K562 (cell line): ENCODE measurements around the gene CARD18. TPM values are rescaled to one million over a fixed set of nuclear protein-coding genes. Genes with fewer than 3 reads are reported as not detected.

ENCODE experiments used
- ATAC-seq: fragments of 200-7000 bp; cut with Tn5 transposase; 3 replicates; pipeline ENCODE4 v1.9.1; 2020; ENCODE audit warnings: moderate library complexity
- BruUV-seq: library from RNA; stranded (reverse); fragments of 400-500 nt; replicated peaks from 2 replicates; lab custom pipeline; 2021; lab: Mats Ljungman, UMichigan
- CTCF ChIA-PET: fragments of 300-600 bp; formaldehyde crosslinking; extraction: SDS; loops from one replicate; lab custom pipeline; 2021; ENCODE audit warnings: low intra/inter-chr PET ratio; lab: Yijun Ruan, JAX
- POLR2A ChIA-PET: fragments of 300-600, 350-650 bp; sonication (Branson Sonifier 250); formaldehyde crosslinking; extraction: SDS; loops from one replicate; lab custom pipeline; 2021; ENCODE audit warnings: antibody characterized with exemption, inconsistent platforms; lab: Yijun Ruan, JAX
- DNase-seq, 4 experiments: peaks; one replicate each; pipeline versions ENCODE4 v3.0.0 to v3.0.0-alpha.2; 2011 to 2018; ENCODE audit warnings: low spot score in 3 of 4, mixed read lengths in 3 of 4; ENCODE audit errors: extremely low read depth in 1 of 4
- FAIRE-seq: peaks from 2 replicates; lab custom pipeline; 2011; peaks lifted over from hg19 to GRCh38; lab: Jason Lieb, UNC
- H2AFZ ChIP-seq: 2 replicates; pipeline ENCODE4 v1.6.0; 2011; ENCODE audit warnings: low read depth, low read length, control low read depth, inconsistent platforms
- H3K27ac ChIP-seq: fragments of 200-600 bp; 3 replicates; pipeline ENCODE4 v1.8.0; 2011; ENCODE audit warnings: low read depth, mild to moderate bottlenecking, control low read depth, inconsistent platforms, low read length, moderate library complexity, mixed read lengths; ENCODE audit errors: extremely low read depth
- H3K27me3 ChIP-seq, 2 experiments: fragments of 300-600 bp in 1 of 2; 2 replicates in 1 of 2; 3 replicates in 1 of 2; pipeline versions ENCODE4 v1.6.0 to v1.8.0; 2011; ENCODE audit warnings: inconsistent platforms in 2 of 2, low read length in 2 of 2, mild to moderate bottlenecking in 1 of 2, mixed read lengths in 1 of 2, moderate library complexity in 1 of 2; ENCODE audit not compliant: control insufficient read depth in 2 of 2, insufficient read depth in 2 of 2
- H3K36me3 ChIP-seq: fragments of 300-600 bp; 3 replicates; pipeline ENCODE4 v1.8.0; 2011; ENCODE audit warnings: mild to moderate bottlenecking, low read length, inconsistent platforms; ENCODE audit not compliant: control insufficient read depth, insufficient read depth
- H3K4me1 ChIP-seq, 2 experiments: fragments of 200-600 bp in 1 of 2; replicated peaks in 1 of 2; 2 replicates in 1 of 2; 3 replicates in 1 of 2; pipeline versions ENCODE4 v1.5.1 to v1.8.0; 2011; ENCODE audit warnings: inconsistent platforms in 2 of 2, low read length in 2 of 2, mild to moderate bottlenecking in 1 of 2, mixed read lengths in 1 of 2, moderate library complexity in 1 of 2; ENCODE audit not compliant: control insufficient read depth in 2 of 2, insufficient read depth in 2 of 2
- H3K4me2 ChIP-seq: 2 replicates; pipeline ENCODE4 v1.6.1; 2011; ENCODE audit warnings: low read length, control low read depth, inconsistent platforms, mixed read lengths; ENCODE audit not compliant: insufficient read depth
- H3K4me3 ChIP-seq: fragments of 200-600 bp; sonication (generic), shearing (Covaris generic); 2 replicates; pipeline ENCODE4 v1.5.1; 2016; ENCODE audit warnings: control low read depth, inconsistent platforms
- H3K79me2 ChIP-seq: fragments of 200-600 bp; 3 replicates; pipeline ENCODE4 v1.8.0; 2011; ENCODE audit warnings: low read length, inconsistent platforms; ENCODE audit not compliant: control insufficient read depth, insufficient read depth
- H3K9ac ChIP-seq, 2 experiments: 2 replicates each; pipeline versions ENCODE4 v1.6.0 to v1.6.1; 2011; ENCODE audit warnings: low read depth in 2 of 2, low read length in 2 of 2, control low read depth in 1 of 2, inconsistent platforms in 1 of 2, mild to moderate bottlenecking in 1 of 2, mixed read lengths in 1 of 2; ENCODE audit not compliant: insufficient read depth in 1 of 2
- H3K9me1 ChIP-seq: one replicate; pipeline ENCODE4 v1.6.0; 2011; ENCODE audit warnings: inconsistent platforms, mild to moderate bottlenecking, low read length, moderate library complexity; ENCODE audit not compliant: control insufficient read depth, insufficient read depth
- H3K9me3 ChIP-seq: replicated peaks from 2 replicates; pipeline ENCODE4 v1.5.1; 2011; ENCODE audit warnings: low read depth, low read length, inconsistent platforms; ENCODE audit not compliant: control insufficient read depth, insufficient read depth
- H4K20me1 ChIP-seq: replicated peaks from 2 replicates; pipeline ENCODE4 v1.6.1; 2011; ENCODE audit warnings: low read length, inconsistent platforms, mixed read lengths; ENCODE audit not compliant: control insufficient read depth, insufficient read depth
- CEBPG ChIP-seq, 3 experiments: fragments of 200-800 bp in 1 of 3; sonication (Bioruptor generic) in 1 of 3; sonication (generic) in 1 of 3; formaldehyde crosslinking in 1 of 3; IDR thresholded peaks in 2 of 3; conservative IDR thresholded peaks in 1 of 3; 2 replicates each; pipeline versions ENCODE4 v1.6.1 to v1.8.0; 2016 to 2022; ENCODE audit warnings: missing compliant biosample characterization in 2 of 3, missing genetic modification characterization in 2 of 3, mild to moderate bottlenecking in 1 of 3, missing genetic modification reagents in 1 of 3
- DPF2 ChIP-seq: fragments of 450-650 bp; IDR thresholded peaks from 2 replicates; pipeline ENCODE4 v1.6.1; 2016
- ETV6 ChIP-seq, 3 experiments: fragments of 150-350 bp in 1 of 3; sonication (generic) in 1 of 3; formaldehyde crosslinking in 1 of 3; IDR thresholded peaks; 2 replicates each; pipeline versions ENCODE4 v1.6.1 to v1.8.0; 2014 to 2022; ENCODE audit warnings: borderline replicate concordance in 2 of 3, low read depth in 2 of 3, antibody characterized with exemption in 1 of 3, low read length in 1 of 3, mild to moderate bottlenecking in 1 of 3, missing genetic modification reagents in 1 of 3
- FOXK1 ChIP-seq: sonication (generic); formaldehyde crosslinking; IDR thresholded peaks from 2 replicates; pipeline ENCODE4 v1.8.0; 2022; ENCODE audit warnings: missing genetic modification reagents, mild to moderate bottlenecking, borderline replicate concordance
- HDGF ChIP-seq: fragments of 450-650 bp; IDR thresholded peaks from 2 replicates; pipeline ENCODE4 v1.6.1; 2016
- JUNB ChIP-seq: fragments of 450-650 bp; formaldehyde crosslinking; conservative IDR thresholded peaks from 2 replicates; pipeline ENCODE4 v1.4.0; 2020; ENCODE audit warnings: mild to moderate bottlenecking
- KLF16 ChIP-seq: IDR thresholded peaks from 2 replicates; pipeline ENCODE4 v1.6.1; 2016; ENCODE audit warnings: antibody characterized with exemption
- NEUROD1 ChIP-seq: fragments of 150-350 bp; IDR thresholded peaks from 2 replicates; pipeline ENCODE4 v1.6.1; 2014; ENCODE audit warnings: borderline replicate concordance, low read length, low read depth; ENCODE audit not compliant: partially characterized antibody
- SUPT5H ChIP-seq: fragments of 450-650 bp; IDR thresholded peaks from 2 replicates; pipeline ENCODE4 v1.6.1; 2016
- ZC3H11A ChIP-seq: IDR thresholded peaks from 2 replicates; pipeline ENCODE4 v1.6.1; 2012; ENCODE audit warnings: low read depth, low read length, improper control_type of control experiment
- ZNF444 ChIP-seq: fragments of 250-450 bp; sonication (Bioruptor Pico); IDR thresholded peaks from 2 replicates; pipeline ENCODE4 v1.4.0; 2020; ENCODE audit warnings: mild to moderate bottlenecking, moderate library complexity
- ZNF583 ChIP-seq: fragments of 250-450 bp; sonication (Bioruptor Pico); IDR thresholded peaks from 2 replicates; pipeline ENCODE4 v1.4.0; 2020
- WGBS: fragments of 100-300 bp; shearing (Covaris generic); methylation state at CpG from one replicate; pipeline ENCODE4 v1.1.6; 2016; ENCODE audit warnings: low coverage, mixed read lengths; ENCODE audit not compliant: insufficient coverage; ENCODE audit errors: missing lambda C conversion rate; 5-methylcytosine and 5-hydroxymethylcytosine counted together
- in situ Hi-C: fragments of 300-500 bp; cut with MboI; formaldehyde crosslinking; loops from 4 replicates; pipeline ENCODE4 v1.15.0; 2018; ENCODE audit warnings: inconsistent platforms, mixed read lengths
- intact Hi-C: fragments of 100-400 bp; cut with micrococcal nuclease; formaldehyde crosslinking; loops from 2 replicates; pipeline ENCODE4 v1.14.2; 2022
- polyA plus RNA-seq, 8 experiments: library from polyadenylated mRNA; depleted of rRNA in 4 of 8; stranded (reverse) in 5 of 8; unstranded in 3 of 8; fragments of >200 nt; fragmentation: Nextera tagmentation in 2 of 8; fragmentation: Illumina TruSeq in 1 of 8; extraction: Ambion mirVana in 2 of 8; extraction: Trizol in 1 of 8; gene quantifications; 2 replicates each; pipeline versions ENCODE4 v1.2.1 to v1.2.3, GENCODE V29; 2011 to 2014; ENCODE audit warnings: inconsistent platforms in 1 of 8, missing spikeins in 1 of 8
- total RNA-seq, 7 experiments: library from RNA; depleted of rRNA in 6 of 7; stranded (reverse); fragments of >200 nt in 6 of 7; fragmentation: Illumina TruSeq in 2 of 7; extraction: Trizol in 2 of 7; gene quantifications; 2 replicates each; pipeline versions ENCODE4 v1.2.1 to v1.2.3, GENCODE V29; 2011 to 2021; ENCODE audit warnings: low replicate concordance in 1 of 7
- TF ChIP-seq, protein P1 (sequence below): fragments of 250-450 bp; sonication (Bioruptor Pico); IDR thresholded peaks from 2 replicates; pipeline ENCODE4 v1.5.0; 2021; ENCODE audit warnings: mild to moderate bottlenecking, borderline replicate concordance
- TF ChIP-seq, protein P2 (sequence below): sonication (generic); IDR thresholded peaks from 2 replicates; pipeline ENCODE4 v1.6.1; 2016
- TF ChIP-seq, protein P3 (sequence below): fragments of 250-450 bp; sonication (Bioruptor Pico); IDR thresholded peaks from 2 replicates; pipeline ENCODE4 v1.5.0; 2020; ENCODE audit warnings: mild to moderate bottlenecking, borderline replicate concordance

Gene CARD18
- total and polyA plus RNA-seq, 9 of the 15 experiments (the other 6 are each of a cell fraction or from before 2014, with no cell fraction given) = 1.5 to 4.7 (median 2.9) TPM

DNA sequence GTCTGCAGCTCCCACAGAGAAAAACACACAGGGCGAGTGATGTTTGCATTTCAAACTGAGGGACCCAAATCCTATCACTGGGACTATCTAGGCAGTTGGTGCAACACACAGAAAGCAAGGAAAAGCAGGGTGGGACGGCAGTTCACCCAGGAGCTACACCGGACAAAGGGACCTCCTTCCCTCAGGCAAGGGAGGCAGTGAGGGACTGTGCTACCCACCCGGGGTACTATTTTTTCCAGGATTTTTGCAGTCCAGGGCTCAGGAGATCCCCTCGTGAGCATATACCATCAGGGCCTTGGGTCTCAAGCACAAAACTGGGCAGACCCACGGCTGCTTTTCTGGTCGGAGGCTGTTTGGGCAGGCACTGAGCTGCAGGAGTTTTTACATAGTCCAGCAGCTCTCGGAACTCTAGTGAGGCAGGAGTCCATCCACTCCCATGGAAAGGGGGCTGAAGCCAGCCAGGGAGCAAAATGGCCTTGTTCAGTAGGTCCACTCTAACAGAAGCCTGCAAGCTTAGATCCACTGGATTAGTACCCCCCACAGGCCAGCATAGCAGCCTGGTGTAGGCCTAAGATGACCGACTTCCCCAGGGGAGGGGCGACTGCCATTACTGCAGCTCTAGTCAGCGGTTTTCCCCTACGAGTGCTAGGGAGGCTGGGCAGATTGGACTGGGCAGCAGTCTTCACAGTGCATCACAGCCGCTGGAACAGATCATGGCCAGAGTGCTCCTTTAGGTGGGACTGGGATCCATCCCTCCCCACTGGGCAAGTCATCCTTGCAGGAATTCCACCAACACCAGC lies 28.2 kb downstream of the CARD18 start:
- Histone ChIP-seq H4K20me1 (no peaks in the 10 kb centered on the region), H3K27me3 (no peaks in the 10 kb centered on the region), H2AFZ (no peak overlapping the region), H3K27ac (no peak overlapping the region), H3K9me1 (no peaks in the 10 kb centered on the region), H3K4me2 (no peak overlapping the region), H3K4me3 (no peak overlapping the region), H3K9me3 (no peaks in the 10 kb centered on the region), H3K36me3 (no peaks in the 10 kb centered on the region), H3K4me1 (no peaks in the 10 kb centered on the region), H3K79me2 (no peaks in the 10 kb centered on the region), H3K9ac (no peak overlapping the region)
- no TSS peak for BruUV-seq
- TF ChIP-seq, protein P1, sequence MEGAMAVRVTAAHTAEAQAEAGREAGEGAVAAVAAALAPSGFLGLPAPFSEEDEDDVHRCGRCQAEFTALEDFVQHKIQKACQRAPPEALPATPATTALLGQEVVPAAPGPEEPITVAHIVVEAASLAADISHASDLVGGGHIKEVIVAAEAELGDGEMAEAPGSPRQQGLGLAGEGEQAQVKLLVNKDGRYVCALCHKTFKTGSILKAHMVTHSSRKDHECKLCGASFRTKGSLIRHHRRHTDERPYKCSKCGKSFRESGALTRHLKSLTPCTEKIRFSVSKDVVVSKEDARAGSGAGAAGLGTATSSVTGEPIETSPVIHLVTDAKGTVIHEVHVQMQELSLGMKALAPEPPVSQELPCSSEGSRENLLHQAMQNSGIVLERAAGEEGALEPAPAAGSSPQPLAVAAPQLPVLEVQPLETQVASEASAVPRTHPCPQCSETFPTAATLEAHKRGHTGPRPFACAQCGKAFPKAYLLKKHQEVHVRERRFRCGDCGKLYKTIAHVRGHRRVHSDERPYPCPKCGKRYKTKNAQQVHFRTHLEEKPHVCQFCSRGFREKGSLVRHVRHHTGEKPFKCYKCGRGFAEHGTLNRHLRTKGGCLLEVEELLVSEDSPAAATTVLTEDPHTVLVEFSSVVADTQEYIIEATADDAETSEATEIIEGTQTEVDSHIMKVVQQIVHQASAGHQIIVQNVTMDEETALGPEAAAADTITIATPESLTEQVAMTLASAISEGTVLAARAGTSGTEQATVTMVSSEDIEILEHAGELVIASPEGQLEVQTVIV (CRISPR knock-in tag) = no peak
- TF ChIP-seq, protein P2, sequence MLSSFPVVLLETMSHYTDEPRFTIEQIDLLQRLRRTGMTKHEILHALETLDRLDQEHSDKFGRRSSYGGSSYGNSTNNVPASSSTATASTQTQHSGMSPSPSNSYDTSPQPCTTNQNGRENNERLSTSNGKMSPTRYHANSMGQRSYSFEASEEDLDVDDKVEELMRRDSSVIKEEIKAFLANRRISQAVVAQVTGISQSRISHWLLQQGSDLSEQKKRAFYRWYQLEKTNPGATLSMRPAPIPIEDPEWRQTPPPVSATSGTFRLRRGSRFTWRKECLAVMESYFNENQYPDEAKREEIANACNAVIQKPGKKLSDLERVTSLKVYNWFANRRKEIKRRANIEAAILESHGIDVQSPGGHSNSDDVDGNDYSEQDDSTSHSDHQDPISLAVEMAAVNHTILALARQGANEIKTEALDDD = no peak
- TF ChIP-seq ETV6 (IDR thresholded peaks at IDR 0.05; ENCODE audit: borderline replicate concordance in 1 of 2, low read depth in 2 of 2, low read length in 1 of 2) = no peak
- TF ChIP-seq ETV6 (CRISPR knock-in tag; IDR thresholded peaks at IDR 0.05; ENCODE audit: borderline replicate concordance) = no peak
- no peak for TF ChIP-seq KLF16
- no peak for TF ChIP-seq FOXK1 (CRISPR knock-in tag)
- TF ChIP-seq HDGF = no peak
- TF ChIP-seq DPF2 = no peak
- no peak for TF ChIP-seq ZNF444 (CRISPR knock-in tag)
- TF ChIP-seq ZNF583 (CRISPR knock-in tag) = no peak
- no peak for TF ChIP-seq SUPT5H
- no peak for TF ChIP-seq JUNB
- TF ChIP-seq, protein P3, sequence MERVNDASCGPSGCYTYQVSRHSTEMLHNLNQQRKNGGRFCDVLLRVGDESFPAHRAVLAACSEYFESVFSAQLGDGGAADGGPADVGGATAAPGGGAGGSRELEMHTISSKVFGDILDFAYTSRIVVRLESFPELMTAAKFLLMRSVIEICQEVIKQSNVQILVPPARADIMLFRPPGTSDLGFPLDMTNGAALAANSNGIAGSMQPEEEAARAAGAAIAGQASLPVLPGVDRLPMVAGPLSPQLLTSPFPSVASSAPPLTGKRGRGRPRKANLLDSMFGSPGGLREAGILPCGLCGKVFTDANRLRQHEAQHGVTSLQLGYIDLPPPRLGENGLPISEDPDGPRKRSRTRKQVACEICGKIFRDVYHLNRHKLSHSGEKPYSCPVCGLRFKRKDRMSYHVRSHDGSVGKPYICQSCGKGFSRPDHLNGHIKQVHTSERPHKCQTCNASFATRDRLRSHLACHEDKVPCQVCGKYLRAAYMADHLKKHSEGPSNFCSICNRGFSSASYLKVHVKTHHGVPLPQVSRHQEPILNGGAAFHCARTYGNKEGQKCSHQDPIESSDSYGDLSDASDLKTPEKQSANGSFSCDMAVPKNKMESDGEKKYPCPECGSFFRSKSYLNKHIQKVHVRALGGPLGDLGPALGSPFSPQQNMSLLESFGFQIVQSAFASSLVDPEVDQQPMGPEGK = no peak
- TF ChIP-seq NEUROD1 = no peak
- TF ChIP-seq ZC3H11A = no peak
- no peak for TF ChIP-seq CEBPG (CRISPR knock-in tag; IDR thresholded peaks at IDR 0.05)
- TF ChIP-seq CEBPG (tag; conservative IDR thresholded peaks at IDR 0.05 in 1 of 2, IDR thresholded peaks at IDR 0.05 in 1 of 2) = no peak
- ChIA-PET CTCF (no interaction called here), POLR2A (no interaction called here)
- ATAC-seq = no peak
- WGBS = 0% methylated on average over 12 of the region's 13 CpGs
- intact Hi-C loops (no loop called here), in situ Hi-C loops (no loop called here)
- FAIRE-seq = no peak
- DNase-seq = no peak
